MCF 10A (cell line): ENCODE results near the gene NFE2L2. TPM values are rescaled to one million over a fixed set of nuclear protein-coding genes. Genes with fewer than 3 reads are reported as not detected.
A peak's percentile ranks its signal among the peaks of the same experiment; 100 is the strongest.

Experiments
- BruUV-seq: library from RNA; stranded (reverse); fragments of 400-500 nt; replicated peaks from 2 replicates; lab custom pipeline; 2021; lab: Mats Ljungman, UMichigan
- CTCF ChIA-PET: fragments of 300-600 bp; sonication (Branson Sonifier 250); formaldehyde crosslinking; extraction: SDS; loops from one replicate; lab custom pipeline; 2021; ENCODE audit warnings: antibody characterized with exemption, inconsistent platforms; lab: Yijun Ruan, JAX
- POLR2A ChIA-PET: fragments of 300-600, 350-650 bp; sonication (Branson Sonifier 250); formaldehyde crosslinking; extraction: SDS; loops from one replicate; lab custom pipeline; 2020; ENCODE audit warnings: antibody characterized with exemption, inconsistent platforms; lab: Yijun Ruan, JAX
- DNase-seq: peaks from one replicate; pipeline ENCODE4 v3.0.0-alpha.2; 2018; ENCODE audit not compliant: unreplicated experiment
- H3K27ac Mint-ChIP-seq: one replicate; pipeline ENCODE4 v1.8.0; 2022; ENCODE audit warnings: mild to moderate bottlenecking, low read depth, mixed read lengths; ENCODE audit not compliant: unreplicated experiment
- H3K27me3 Mint-ChIP-seq: one replicate; pipeline ENCODE4 v1.8.0; 2022; ENCODE audit warnings: mixed read lengths; ENCODE audit not compliant: insufficient read depth, unreplicated experiment
- H3K36me3 Mint-ChIP-seq: one replicate; pipeline ENCODE4 v1.8.0; 2022; ENCODE audit warnings: mild to moderate bottlenecking, moderate library complexity, mixed read lengths; ENCODE audit not compliant: insufficient read depth, unreplicated experiment
- H3K4me1 Mint-ChIP-seq: one replicate; pipeline ENCODE4 v1.8.0; 2022; ENCODE audit warnings: mixed read lengths; ENCODE audit not compliant: insufficient read depth, unreplicated experiment
- H3K4me3 Mint-ChIP-seq: one replicate; pipeline ENCODE4 v1.8.0; 2022; ENCODE audit warnings: mild to moderate bottlenecking, moderate library complexity, mixed read lengths; ENCODE audit not compliant: unreplicated experiment
- H3K9me3 Mint-ChIP-seq: one replicate; pipeline ENCODE4 v1.8.0; 2022; ENCODE audit warnings: mixed read lengths; ENCODE audit not compliant: unreplicated experiment
- CTCF ChIP-seq: fragments of 200-600 bp; IDR thresholded peaks from one replicate; pipeline ENCODE4 v1.8.0; 2022; ENCODE audit warnings: antibody characterized with exemption, mild to moderate bottlenecking; ENCODE audit not compliant: unreplicated experiment
- intact Hi-C: fragments of 100-400 bp; cut with micrococcal nuclease; formaldehyde crosslinking; loops from 2 replicates; pipeline ENCODE4 v1.14.1; 2022
- total RNA-seq: library from RNA; stranded (reverse); gene quantifications from 2 replicates; pipeline ENCODE4 v1.2.3, GENCODE V29; 2022

The NFE2L2 gene
- total RNA-seq, 1 experiment from 2014 or later = 180 TPM

DNA sequence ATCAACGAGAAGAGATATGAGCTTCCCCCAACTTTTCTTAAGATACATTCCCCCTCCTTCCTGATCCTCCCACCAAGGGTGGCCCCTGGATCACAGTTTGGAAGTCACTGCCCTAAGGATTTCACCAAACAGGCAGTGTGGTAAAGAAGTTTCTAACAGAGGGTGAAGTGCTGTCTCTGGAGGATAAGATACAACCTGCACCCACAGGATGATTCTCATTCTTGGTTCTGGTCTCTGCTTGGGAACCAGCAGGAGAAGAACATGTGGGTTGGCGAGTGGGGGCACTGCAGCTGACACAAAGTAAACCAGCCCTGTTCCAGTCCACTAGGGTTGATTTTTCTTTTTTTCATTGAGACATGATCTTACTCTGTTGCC is 9.3 kb downstream of the NFE2L2 start:
- no TSS peak for BruUV-seq
- H3K4me1 Mint-ChIP-seq = peaks cover 42% of the 10 kb centered on the region
- ChIA-PET CTCF (interaction anchor here (0.7 to 2.0 kb wide), 5 partner anchors 9 to 19 kb away, joined by 3 to 10 read pairs (median 4); partner anchors contain the start of gene NFE2L2), POLR2A (interaction anchor here (1.3 to 8.9 kb wide), 5 partner anchors 9 to 164 kb away, joined by 3 to 131 read pairs (median 13); partner anchors contain the start of gene NFE2L2)
- H3K27me3 Mint-ChIP-seq = no peaks in the 10 kb centered on the region
- H3K4me3 Mint-ChIP-seq = no peak overlapping the region
- DNase-seq = no peak
- intact Hi-C loops = no loop called here
- H3K36me3 Mint-ChIP-seq = peaks cover 68% of the 10 kb centered on the region
- H3K27ac Mint-ChIP-seq = peak overlapping the region; percentile 22
- no peaks in the 10 kb centered on the region for H3K9me3 Mint-ChIP-seq
- TF ChIP-seq CTCF = no peak

GRCh38 chr2:177254433-177255226 is 9.9 kb downstream of the NFE2L2 start:
- ChIA-PET POLR2A (interaction anchor here (1.3 to 8.9 kb wide), 5 partner anchors 9 to 165 kb away, joined by 3 to 131 read pairs (median 13); partner anchors contain the start of gene NFE2L2), CTCF (interaction anchor here (0.6 to 2.0 kb wide), 8 partner anchors 8 to 361 kb away, joined by 3 to 10 read pairs (median 4); partner anchors contain the start of gene NFE2L2)
- no peaks in the 10 kb centered on the region for H3K27me3 Mint-ChIP-seq
- H3K4me1 Mint-ChIP-seq = peaks cover 41% of the 10 kb centered on the region
- peak overlapping the region; percentile 22 for H3K27ac Mint-ChIP-seq
- no peak for TF ChIP-seq CTCF
- H3K36me3 Mint-ChIP-seq = peaks cover 69% of the 10 kb centered on the region
- DNase-seq = no peak
- intact Hi-C loops = no loop called here
- H3K9me3 Mint-ChIP-seq = no peaks in the 10 kb centered on the region
- BruUV-seq = no TSS peak
- no peak overlapping the region for H3K4me3 Mint-ChIP-seq

GRCh38 chr2:177253704-177254103 is 10.8 kb downstream of the NFE2L2 start:
- H3K9me3 Mint-ChIP-seq = no peaks in the 10 kb centered on the region
- H3K4me3 Mint-ChIP-seq = no peak overlapping the region
- DNase-seq = no peak
- peaks cover 43% of the 10 kb centered on the region for H3K4me1 Mint-ChIP-seq
- no TSS peak for BruUV-seq
- H3K27me3 Mint-ChIP-seq = no peaks in the 10 kb centered on the region
- intact Hi-C loops = no loop called here
- H3K36me3 Mint-ChIP-seq = peaks cover 78% of the 10 kb centered on the region
- TF ChIP-seq CTCF = no peak
- POLR2A ChIA-PET = interaction anchor here (0.7 to 8.9 kb wide), 6 partner anchors 10 to 61 kb away, joined by 3 to 131 read pairs (median 11); partner anchors contain the start of gene NFE2L2
- CTCF ChIA-PET = interaction anchor here (1.1 to 3.3 kb wide), 6 partner anchors 7 to 89 kb away, joined by 3 to 17 read pairs (median 5); partner anchors contain the start of gene NFE2L2
- H3K27ac Mint-ChIP-seq = no peak overlapping the region
